Head of caudate nucleus (tissue), 42 donors: ENCODE data around the gene ARMCX4.
A peak's percentile ranks its signal among the peaks of the same experiment; 100 is the strongest.
"Not testable (repeated sequence)": the region's sequence is repeated elsewhere in the genome, so short reads cannot be mapped to it uniquely, and the experiment has no call there.

ENCODE experiments used
- DNase-seq, 42 donors: peaks; one replicate each; pipeline versions ENCODE4 v3.0.0 to v3.0.0-alpha.2; 2020 to 2021; ENCODE audit warnings: mixed read lengths in 7 of 42
- intact Hi-C: fragments of 100-400 bp; cut with DNase I; formaldehyde crosslinking; loops from one replicate; pipeline ENCODE4 v1.15.0; 2022

ARMCX4 gene

GRCh38 chrX:101485212-101485949 lies at the start of gene ARMCX4:
Gene ARMCX4, plus strand, starts transcription at chrX:101485456. Its CDS starts 3,134 bp downstream, at chrX:101488590.
- intact Hi-C loops, result no loop called here
- DNase-seq, result peak; percentile 50 to 91 (median 76)

GRCh38 chrX:101442085-101442484 lies 43.2 kb upstream of the ARMCX4 start:
- intact Hi-C loops, result no loop called here
- DNase-seq, result no peak

DNA sequence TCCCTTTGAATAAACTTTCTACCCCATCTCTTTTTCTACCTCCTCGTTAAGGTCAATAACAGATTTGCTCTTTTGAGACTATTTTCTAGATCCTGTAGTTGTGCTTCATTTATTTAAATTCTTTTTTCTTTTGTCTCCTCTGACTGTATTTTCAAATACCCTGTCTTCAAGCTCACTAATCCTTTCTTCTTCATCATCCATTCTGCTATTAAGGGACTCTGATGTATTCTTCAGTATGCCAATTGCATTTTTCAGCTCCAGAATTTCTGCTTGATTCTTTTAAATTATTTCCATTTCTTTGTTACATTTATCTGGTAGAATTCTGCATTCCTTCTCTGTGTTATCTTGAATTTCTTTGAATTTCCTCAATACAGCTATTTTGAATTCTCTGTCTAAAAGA lies 36.0 kb upstream of the ARMCX4 start:
- intact Hi-C loops, result no loop called here
- DNase-seq, result no peak

- DNase-seq, result no peak
- intact Hi-C loops, result no loop called here
Observed at GRCh38 chrX:101450085-101450484, 35.2 kb upstream of the ARMCX4 start.

DNA sequence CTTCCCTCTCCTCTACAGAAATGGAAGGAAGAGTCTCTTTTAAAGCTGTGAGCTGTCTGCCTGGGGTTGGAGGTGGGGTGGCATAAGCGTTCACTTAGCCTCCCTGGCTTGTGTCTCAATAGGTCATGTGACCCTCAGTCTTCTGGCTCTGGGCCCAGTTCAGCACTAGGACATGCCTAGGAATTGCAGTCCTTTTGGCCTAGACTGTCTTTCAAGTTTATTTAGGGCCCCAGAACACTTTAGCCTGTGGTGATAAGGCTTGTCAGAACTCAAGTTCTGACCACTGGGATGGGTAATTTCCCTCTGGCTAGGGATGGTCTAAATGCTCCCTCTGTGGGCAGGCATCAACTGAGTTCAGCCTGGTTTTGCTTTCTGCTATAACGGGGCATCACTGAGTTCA lies 34.3 kb upstream of the ARMCX4 start:
- DNase-seq, result peak in 8 of 42 donors; percentile 3 to 31 (median 16)
- intact Hi-C loops, result no loop called here

- no peak for DNase-seq
- intact Hi-C loops, result no loop called here
Observed at GRCh38 chrX:101452056-101452455, 33.2 kb upstream of the ARMCX4 start.

DNA sequence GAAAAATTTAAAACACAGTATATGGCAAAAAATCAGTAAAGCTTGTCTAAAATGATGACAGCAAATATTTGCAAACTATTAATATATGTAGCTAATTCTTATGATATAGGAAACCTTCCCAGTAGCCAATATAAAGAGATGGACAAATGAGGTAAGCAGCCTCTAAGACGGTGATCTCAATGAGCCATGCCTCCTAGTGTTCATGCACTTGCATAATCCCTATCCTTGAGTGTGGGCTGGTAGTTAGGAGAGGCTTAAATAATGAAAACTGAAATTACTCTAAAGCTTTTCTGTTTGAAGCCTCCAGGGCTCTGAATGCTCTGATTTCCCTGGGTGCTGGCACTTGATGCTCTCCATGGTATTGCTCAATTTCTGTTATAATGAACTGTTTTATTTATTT lies 24.6 kb upstream of the ARMCX4 start:
- DNase-seq, result no peak
- intact Hi-C loops, result no loop called here

DNA sequence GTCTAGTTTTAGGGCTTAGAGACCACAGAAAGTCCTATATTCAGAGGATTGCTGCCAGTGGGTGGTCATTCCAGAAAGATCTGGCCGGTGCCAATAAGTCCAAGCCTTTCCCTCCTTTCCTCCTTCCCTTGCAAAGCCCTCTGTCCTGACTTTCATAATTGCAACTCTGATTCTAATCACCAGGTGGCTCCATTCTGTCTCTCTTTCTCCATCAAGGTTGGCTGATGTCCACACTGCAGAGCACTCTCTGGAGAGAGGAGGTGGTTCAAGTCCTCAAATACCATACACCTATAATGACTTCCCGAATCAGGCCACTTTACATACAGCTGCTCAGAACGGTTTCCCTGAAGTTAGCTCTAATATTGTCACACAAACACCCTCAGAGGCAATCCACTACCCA lies 22.4 kb upstream of the ARMCX4 start:
- DNase-seq, result peak in 2 of 42 donors; percentile 4 to 13
- intact Hi-C loops, result no loop called here

GRCh38 chrX:101478366-101478765 lies 6.9 kb upstream of the ARMCX4 start:
- intact Hi-C loops, result no loop called here

DNA sequence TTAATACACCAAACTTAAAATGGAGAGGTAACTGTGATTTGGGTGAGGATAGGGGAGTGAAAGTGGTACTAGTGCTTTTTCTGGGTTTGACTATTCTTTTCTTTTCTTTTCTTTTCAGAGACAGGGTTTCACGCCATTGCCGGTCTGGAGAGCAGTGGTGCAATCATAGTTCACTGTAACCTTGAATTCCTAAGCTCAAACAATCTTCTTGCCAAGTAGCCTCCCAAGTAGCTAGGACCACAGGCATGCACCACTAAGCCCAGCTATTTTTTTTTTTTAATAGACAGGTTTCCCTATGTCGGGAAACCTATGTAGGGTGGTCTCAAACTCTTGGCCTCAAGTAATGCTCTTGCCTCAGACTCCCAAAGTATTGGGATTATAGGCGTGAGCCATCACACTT lies 3.0 kb upstream of the ARMCX4 start:
- intact Hi-C loops, result no loop called here
- DNase-seq, result no peak

More at GRCh38 chrX:101478366-101478765, 6.9 kb upstream of the ARMCX4 start:
- DNase-seq, result no peak

DNA sequence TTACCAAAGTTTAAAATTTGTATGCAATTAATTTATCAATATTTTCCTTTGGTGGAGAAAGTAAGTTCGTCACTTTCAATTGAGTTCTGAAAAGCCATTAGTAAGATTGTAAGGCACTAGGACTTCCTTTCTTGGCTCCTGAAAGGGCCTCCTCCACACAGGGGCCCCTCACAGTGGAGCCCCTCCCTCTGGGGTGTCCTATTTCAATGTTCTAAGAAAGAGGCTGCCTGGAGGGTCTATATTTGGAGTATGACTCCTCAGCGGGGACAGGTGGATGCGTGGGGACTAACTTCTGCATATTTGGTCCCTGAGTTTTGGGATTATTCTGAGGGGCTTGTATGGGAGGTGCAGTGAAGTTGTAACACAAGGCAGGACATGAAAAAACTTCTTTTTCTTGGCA lies 1.6 kb upstream of the ARMCX4 start:
- intact Hi-C loops, result no loop called here
- DNase-seq, result no peak

DNA sequence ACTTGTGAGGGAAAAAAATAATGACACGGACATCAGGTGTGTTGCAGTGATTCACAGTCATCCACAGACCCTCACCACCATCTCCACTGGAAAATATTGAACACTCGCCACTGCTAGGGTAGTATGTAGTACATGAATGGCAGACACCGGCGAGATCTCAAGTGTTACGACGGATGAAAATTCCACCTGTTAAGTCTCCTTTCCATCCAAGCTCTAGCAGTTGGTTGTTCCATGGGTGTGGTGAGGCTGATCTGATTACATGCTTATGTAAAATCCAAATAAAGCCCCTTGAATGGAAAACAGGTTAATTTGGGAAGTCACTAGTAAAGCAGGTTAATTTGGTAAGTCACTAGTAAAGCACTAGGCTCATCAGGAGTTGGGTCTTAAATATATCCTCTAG lies 1.1 kb upstream of the ARMCX4 start:
- intact Hi-C loops, result no loop called here
- DNase-seq, result no peak

DNA sequence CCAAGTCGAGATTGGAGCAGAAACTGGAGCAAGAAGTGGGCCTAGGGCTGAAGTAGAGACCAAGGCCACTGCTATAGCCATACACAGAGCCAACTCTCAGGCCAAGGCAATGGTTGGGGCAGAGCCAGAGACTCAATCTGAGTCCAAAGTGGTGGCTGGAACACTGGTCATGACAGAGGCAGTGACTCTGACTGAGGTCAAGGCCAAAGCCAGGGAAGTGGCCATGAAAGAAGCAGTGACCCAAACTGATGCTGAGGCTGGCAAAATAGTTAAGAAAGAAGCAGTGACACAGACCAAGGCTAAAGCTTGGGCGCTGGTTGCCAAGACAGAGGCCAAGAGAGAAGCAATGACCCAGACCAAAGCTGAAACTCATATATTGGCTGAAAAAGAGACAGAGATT lies 3.5 kb downstream of the ARMCX4 start:
- intact Hi-C loops, result no loop called here
- no peak for DNase-seq

DNA sequence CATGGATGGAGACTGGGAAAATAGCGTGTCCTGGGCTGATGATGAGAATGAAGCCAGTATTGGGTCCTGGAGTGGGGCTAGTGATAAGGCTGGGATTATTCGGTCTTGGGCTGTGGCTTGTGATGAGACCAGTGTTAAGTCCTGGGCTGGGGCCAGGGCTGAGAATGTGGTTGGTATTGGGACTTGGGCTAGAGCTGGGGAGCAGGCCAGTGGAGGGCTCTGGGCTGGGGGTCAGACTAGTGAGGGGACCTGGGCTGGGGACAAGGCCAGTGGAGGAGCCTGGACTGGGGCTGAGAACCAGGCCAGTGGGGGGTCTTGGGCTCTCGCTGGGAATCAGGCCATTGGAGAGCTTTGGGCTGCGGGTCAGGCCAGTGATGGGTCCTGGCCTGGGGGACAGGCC lies 6.7 kb downstream of the ARMCX4 start:
- DNase-seq, result no peak
- intact Hi-C loops, result no loop called here

DNA sequence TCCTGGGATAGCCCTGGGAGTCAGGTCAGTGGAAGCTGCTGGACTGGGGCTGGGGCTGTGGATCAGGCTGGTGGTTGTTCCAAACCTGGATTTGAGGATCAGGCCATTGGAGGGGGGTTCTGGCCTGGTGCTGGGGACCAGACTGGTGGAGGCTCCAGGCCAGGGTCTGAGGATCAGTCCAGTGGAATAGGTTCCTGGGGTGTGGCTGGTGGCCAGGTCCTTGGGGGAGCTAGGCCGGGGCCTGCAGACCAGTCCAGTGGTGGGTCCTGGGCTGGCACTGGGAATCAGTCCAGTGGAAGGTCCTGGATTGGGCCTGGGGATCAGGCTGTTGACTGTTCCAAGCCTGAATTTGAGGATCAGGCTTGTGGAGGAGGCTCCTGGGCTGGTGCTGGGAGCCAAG lies 8.0 kb downstream of the ARMCX4 start:
- intact Hi-C loops, result no loop called here

DNA sequence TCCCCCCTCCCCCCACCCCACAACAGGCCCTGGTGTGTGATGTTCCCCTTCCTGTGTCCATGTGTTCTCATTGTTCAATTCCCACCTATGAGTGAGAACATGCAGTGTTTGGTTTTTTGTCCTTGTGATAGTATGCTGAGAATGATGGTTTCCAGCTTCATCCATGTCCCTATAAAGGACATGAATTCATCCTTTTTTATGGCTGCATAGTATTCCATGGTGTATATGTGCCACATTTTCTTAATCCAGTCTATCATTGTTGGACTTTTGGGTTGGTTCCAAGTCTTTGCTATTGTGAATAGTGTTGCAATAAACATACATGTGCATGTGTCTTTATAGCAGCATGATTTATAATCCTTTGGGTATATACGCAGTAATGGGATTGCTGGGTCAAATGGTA lies 17.7 kb downstream of the ARMCX4 start:
- intact Hi-C loops, DNase-seq: not testable (repeated sequence)

More for the DNA sequence above, 8.0 kb downstream of the ARMCX4 start:
- DNase-seq, result no peak

DNA sequence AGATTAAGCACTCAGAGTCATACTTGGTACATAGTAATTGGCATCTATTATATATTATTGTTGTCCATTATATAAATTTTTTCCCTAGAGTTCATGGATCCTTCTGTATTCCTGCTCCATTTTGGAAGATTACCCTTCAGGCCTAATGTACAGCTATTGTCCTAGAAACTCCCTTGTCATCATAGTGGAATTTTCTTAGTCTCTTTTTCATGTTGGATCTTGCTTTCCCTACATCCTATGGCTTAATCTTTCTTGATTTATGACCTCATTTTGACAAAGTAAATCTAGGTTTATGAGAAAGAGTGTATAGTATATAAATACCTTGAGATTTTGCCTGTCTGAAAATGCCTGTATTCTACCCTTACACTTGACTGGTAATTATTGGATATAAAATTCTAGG lies 22.1 kb downstream of the ARMCX4 start:
- intact Hi-C loops, result no loop called here
- DNase-seq, result no peak

- DNase-seq, result no peak
- intact Hi-C loops, result no loop called here
Observed at GRCh38 chrX:101507986-101508385, 22.7 kb downstream of the ARMCX4 start.

GRCh38 chrX:101530944-101531343 lies 45.7 kb downstream of the ARMCX4 start:
- no peak for DNase-seq
- intact Hi-C loops, result no loop called here
